GM18519 (cell line): ENCODE data around the gene RNASE3.
"Not testable (repeated sequence)": the region's sequence is repeated elsewhere in the genome, so short reads cannot be mapped to it uniquely, and the experiment has no call there.

Experiments
- ATAC-seq: cut with Tn5 transposase; IDR thresholded peaks from one replicate; pipeline ENCODE4 v1.9.1; 2021; ENCODE audit warnings: mild to moderate bottlenecking, moderate library complexity; ENCODE audit not compliant: unreplicated experiment, low FRiP score

Gene RNASE3

GRCh38 chr14:20891126-20891825, at the start of gene RNASE3:
TSS of gene RNASE3 (plus strand) at chr14:20891385. CDS start at chr14:20891687, 302 bp downstream.
- not testable (repeated sequence) for ATAC-seq

- ATAC-seq: no peak
These were observed 44.6 kb upstream of the RNASE3 start for GRCh38 chr14:20846560-20846959.

- ATAC-seq: no peak
These were observed 42.8 kb upstream of the RNASE3 start for GRCh38 chr14:20848316-20848954.

GRCh38 chr14:20848955-20849570, 42.1 kb upstream of the RNASE3 start:
- no peak for ATAC-seq

- ATAC-seq: no peak
These were observed 38.1 kb upstream of the RNASE3 start for GRCh38 chr14:20853042-20853441.

GRCh38 chr14:20855652-20856291, 35.4 kb upstream of the RNASE3 start:
- ATAC-seq: peak; percentile 86

- no peak for ATAC-seq
These were observed 34.0 kb upstream of the RNASE3 start for GRCh38 chr14:20857207-20857606.

- no peak for ATAC-seq
These were observed 33.4 kb upstream of the RNASE3 start for GRCh38 chr14:20857630-20858261.

GRCh38 chr14:20866194-20866593, 25.0 kb upstream of the RNASE3 start:
- ATAC-seq: no peak

- ATAC-seq: no peak
These were observed 24.2 kb upstream of the RNASE3 start for GRCh38 chr14:20866963-20867362.

GRCh38 chr14:20873370-20874177, 17.6 kb upstream of the RNASE3 start:
- ATAC-seq: no peak

- no peak for ATAC-seq
These were observed 14.2 kb upstream of the RNASE3 start for GRCh38 chr14:20877016-20877415.

GRCh38 chr14:20878695-20879094, 12.5 kb upstream of the RNASE3 start:
- no peak for ATAC-seq

- ATAC-seq: not testable (repeated sequence)
These were observed 10.0 kb upstream of the RNASE3 start for GRCh38 chr14:20881229-20881628.

- ATAC-seq: not testable (repeated sequence)
These were observed 8.4 kb upstream of the RNASE3 start for GRCh38 chr14:20882787-20883186.

GRCh38 chr14:20888411-20888810, 2.8 kb upstream of the RNASE3 start:
- not testable (repeated sequence) for ATAC-seq

GRCh38 chr14:20895322-20895721, 4.1 kb downstream of the RNASE3 start:
- ATAC-seq: not testable (repeated sequence)

GRCh38 chr14:20904393-20905029, 13.3 kb downstream of the RNASE3 start:
- ATAC-seq: no peak

- ATAC-seq: no peak
These were observed 14.5 kb downstream of the RNASE3 start for GRCh38 chr14:20905676-20906075.
